Erythroblast (primary cell): ENCODE results near the gene ZNF821.

Experiments
- GATA1 ChIP-seq: IDR thresholded peaks from 2 replicates; pipeline ENCODE4 v1.6.1; 2011; ENCODE audit warnings: low read depth, mild to moderate bottlenecking, control low read depth, low read length, moderate library complexity
- POLR2A ChIP-seq: IDR thresholded peaks from 2 replicates; pipeline ENCODE4 v1.6.1; 2011; ENCODE audit warnings: mild to moderate bottlenecking, low read length

DNA sequence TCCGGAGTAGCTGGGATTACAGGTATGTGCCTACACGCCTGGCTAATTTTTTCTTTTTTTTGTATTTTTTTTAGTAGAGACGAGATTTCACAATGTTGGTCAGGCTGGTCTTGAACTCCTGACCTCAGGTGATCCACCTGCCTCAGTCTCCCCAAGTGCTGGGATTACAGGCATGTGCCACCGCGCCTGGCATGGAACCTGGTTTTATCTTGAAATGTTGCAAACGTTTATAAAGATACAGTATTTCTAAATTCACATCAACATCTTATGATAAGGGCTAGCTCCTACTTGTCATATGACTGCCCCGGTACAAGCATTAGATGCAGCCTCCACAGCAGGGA is 9.9 kb upstream of the ZNF821 start:
- no peak for TF ChIP-seq POLR2A
- TF ChIP-seq GATA1: no peak
